Tibial nerve (tissue), 4 donors: ENCODE data around the gene PRKG1. TPM values are rescaled to one million over a fixed set of nuclear protein-coding genes. Genes with fewer than 3 reads are reported as not detected.
"Not testable (repeated sequence)": the region's sequence is repeated elsewhere in the genome, so short reads cannot be mapped to it uniquely, and the experiment has no call there.

Experiments
- DNase-seq, 2 donors: peaks; one replicate each; pipeline ENCODE4 v3.0.0-alpha.2; 2019; ENCODE audit warnings: low spot score in 2 of 2
- H3K27ac ChIP-seq, 4 donors: fragments of 200-600 bp; sonication (generic) in 3 of 4; one replicate each; pipeline ENCODE4 v1.5.1; 2017 to 2019; ENCODE audit warnings: mild to moderate bottlenecking in 1 of 4
- H3K27me3 ChIP-seq, 2 donors: fragments of 200-600 bp; sonication (generic) in 1 of 2; one replicate each; pipeline versions ENCODE4 v1.5.1 to v1.6.0; 2017 to 2019
- H3K36me3 ChIP-seq, 3 donors: fragments of 200-600 bp; sonication (generic); one replicate each; pipeline ENCODE4 v1.5.1; 2018 to 2019
- H3K4me1 ChIP-seq, 4 donors: fragments of 200-600 bp; sonication (generic) in 3 of 4; one replicate each; pipeline ENCODE4 v1.5.1; 2017 to 2019
- H3K4me3 ChIP-seq, 4 donors: fragments of 200-600 bp; sonication (generic) in 3 of 4; one replicate each; pipeline ENCODE4 v1.5.1; 2017 to 2019; ENCODE audit warnings: mild to moderate bottlenecking in 1 of 4, moderate library complexity in 1 of 4
- H3K9me3 ChIP-seq, 4 donors: fragments of 200-600 bp; sonication (generic) in 3 of 4; one replicate each; pipeline ENCODE4 v1.5.1; 2017 to 2019
- CTCF ChIP-seq, 5 experiments: fragments of 200-600 bp in 3 of 5; fragments of 450-650 bp in 2 of 5; sonication (generic) in 3 of 5; IDR thresholded peaks; one replicate each; pipeline ENCODE4 v1.5.1; 2016 to 2019; ENCODE audit warnings: antibody characterized with exemption in 5 of 5, mild to moderate bottlenecking in 3 of 5, moderate library complexity in 2 of 5
- EP300 ChIP-seq, 2 donors: sonication (generic); formaldehyde crosslinking; IDR thresholded peaks; one replicate each; pipeline ENCODE4 v1.6.1; 2017; ENCODE audit warnings: antibody characterized with exemption in 2 of 2, mild to moderate bottlenecking in 1 of 2
- POLR2A ChIP-seq, 2 donors: fragments of 450-650 bp; IDR thresholded peaks; one replicate each; pipeline ENCODE4 v1.6.1; 2017; ENCODE audit warnings: antibody characterized with exemption in 2 of 2, mild to moderate bottlenecking in 2 of 2, moderate library complexity in 2 of 2
- WGBS, 2 donors: methylation state at CpG; one replicate each; pipeline ENCODE4 v1.1.5; 2018; 5-methylcytosine and 5-hydroxymethylcytosine counted together
- total RNA-seq, 4 donors: library from RNA; depleted of rRNA; stranded (reverse); fragments of >200 nt; gene quantifications; one replicate each; pipeline ENCODE4 v1.1.0, GENCODE V29; 2016

Gene PRKG1
- total RNA-seq, 4 donors from 2014 or later = 8.7 to 35.0 (median 14.8) TPM

- H3K36me3 ChIP-seq = no peaks in the 10 kb centered on the region
- no peak overlapping the region for H3K27ac ChIP-seq
- H3K4me1 ChIP-seq = no peaks in the 10 kb centered on the region
- H3K9me3 ChIP-seq = no peaks in the 10 kb centered on the region
- no peak for DNase-seq
- WGBS, 2 donors = 33 to 50% methylated on average over 1 of the region's 1 CpG
- H3K27me3 ChIP-seq = no peaks in the 10 kb centered on the region
- no peak for TF ChIP-seq EP300 (IDR thresholded peaks at IDR 0.05)
- TF ChIP-seq POLR2A (IDR thresholded peaks at IDR 0.05) = no peak
- TF ChIP-seq CTCF (IDR thresholded peaks at IDR 0.05) = no peak
- H3K4me3 ChIP-seq = no peak overlapping the region
Observed at GRCh38 chr10:51162002-51162401, 87.7 kb downstream of the PRKG1 start.

DNA sequence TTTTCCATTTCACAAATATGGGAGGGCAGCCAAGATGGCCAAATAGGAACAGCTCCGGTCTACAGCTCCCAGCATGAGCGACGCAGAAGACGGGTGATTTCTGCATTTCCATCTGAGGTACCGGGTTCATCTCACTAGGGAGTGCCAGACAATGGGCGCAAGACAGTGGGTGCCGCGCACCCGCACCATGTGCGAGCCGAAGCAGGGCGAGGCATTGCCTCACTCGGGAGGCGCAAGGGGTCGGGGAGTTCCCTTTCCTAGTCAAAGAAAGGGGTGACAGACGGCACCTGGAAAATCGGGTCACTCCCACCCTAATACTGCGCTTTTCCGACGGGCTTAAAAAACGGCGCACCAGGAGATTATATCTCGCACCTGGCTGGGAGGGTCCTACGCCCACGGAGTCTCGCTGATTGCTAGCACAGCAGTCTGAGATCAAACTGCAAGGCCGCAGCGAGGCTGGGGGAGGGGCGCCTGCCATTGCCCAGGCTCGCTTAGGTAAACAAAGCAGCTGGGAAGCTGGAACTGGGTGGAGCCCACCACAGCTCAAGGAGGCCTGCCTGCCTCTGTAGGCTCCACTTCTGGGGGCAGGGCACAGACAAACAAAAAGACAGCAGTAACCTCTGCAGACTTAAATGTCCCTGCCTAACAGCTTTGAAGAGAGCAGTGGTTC lies 89.2 kb downstream of the PRKG1 start:
- 91 to 95% methylated on average over 29 to 30 of the region's 30 CpGs for WGBS, 2 donors
- not testable (repeated sequence) for H3K27ac ChIP-seq, H3K4me3 ChIP-seq, H3K36me3 ChIP-seq, DNase-seq, H3K27me3 ChIP-seq, H3K9me3 ChIP-seq, H3K4me1 ChIP-seq

GRCh38 chr10:51168086-51168815 lies 94.0 kb downstream of the PRKG1 start:
- H3K36me3 ChIP-seq = no peaks in the 10 kb centered on the region
- H3K27me3 ChIP-seq = no peaks in the 10 kb centered on the region
- no peak overlapping the region for H3K4me3 ChIP-seq
- no peaks in the 10 kb centered on the region for H3K4me1 ChIP-seq
- TF ChIP-seq POLR2A (IDR thresholded peaks at IDR 0.05) (no peak), EP300 (IDR thresholded peaks at IDR 0.05) (no peak), CTCF (IDR thresholded peaks at IDR 0.05) (no peak)
- no peaks in the 10 kb centered on the region for H3K9me3 ChIP-seq
- DNase-seq = no peak
- H3K27ac ChIP-seq = no peak overlapping the region
- WGBS, 2 donors = 50 to 55% methylated on average over 2 of the region's 2 CpGs

DNA sequence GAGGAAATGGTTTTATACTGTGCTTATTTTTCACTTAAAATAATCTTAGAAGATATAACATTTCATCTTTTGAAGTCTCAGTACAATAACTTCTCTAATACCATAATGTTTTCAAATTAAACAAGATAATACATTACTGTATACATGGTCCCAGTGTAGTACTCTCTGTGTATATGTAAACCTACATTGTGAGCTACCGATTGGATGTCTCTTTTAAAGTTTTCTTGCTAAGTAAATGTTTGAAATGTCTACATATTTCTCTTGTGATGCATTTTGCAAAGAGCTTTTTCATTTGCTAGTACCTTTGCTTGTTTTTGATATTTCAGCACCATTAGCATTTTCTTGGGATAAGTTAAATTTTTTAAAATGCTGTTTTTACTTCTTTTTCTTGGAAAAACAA lies 94.8 kb downstream of the PRKG1 start:
- Histone ChIP-seq H3K27me3 (no peaks in the 10 kb centered on the region), H3K27ac (no peak overlapping the region), H3K36me3 (no peaks in the 10 kb centered on the region), H3K4me3 (no peak overlapping the region), H3K9me3 (no peaks in the 10 kb centered on the region), H3K4me1 (no peaks in the 10 kb centered on the region)
- 28 to 50% methylated on average over 1 of the region's 1 CpG for WGBS, 2 donors
- TF ChIP-seq POLR2A (IDR thresholded peaks at IDR 0.05) = no peak
- DNase-seq = no peak

- H3K4me3 ChIP-seq = no peak overlapping the region
- no peak overlapping the region for H3K27ac ChIP-seq
- no peaks in the 10 kb centered on the region for H3K4me1 ChIP-seq
- H3K27me3 ChIP-seq = no peaks in the 10 kb centered on the region
- no peaks in the 10 kb centered on the region for H3K36me3 ChIP-seq
- WGBS, 2 donors = 68 to 87% methylated on average over 2 of the region's 2 CpGs
- no peak for DNase-seq
- no peaks in the 10 kb centered on the region for H3K9me3 ChIP-seq
- TF ChIP-seq CTCF (IDR thresholded peaks at IDR 0.05) = no peak
Observed at GRCh38 chr10:51170518-51171245, 96.4 kb downstream of the PRKG1 start.

DNA sequence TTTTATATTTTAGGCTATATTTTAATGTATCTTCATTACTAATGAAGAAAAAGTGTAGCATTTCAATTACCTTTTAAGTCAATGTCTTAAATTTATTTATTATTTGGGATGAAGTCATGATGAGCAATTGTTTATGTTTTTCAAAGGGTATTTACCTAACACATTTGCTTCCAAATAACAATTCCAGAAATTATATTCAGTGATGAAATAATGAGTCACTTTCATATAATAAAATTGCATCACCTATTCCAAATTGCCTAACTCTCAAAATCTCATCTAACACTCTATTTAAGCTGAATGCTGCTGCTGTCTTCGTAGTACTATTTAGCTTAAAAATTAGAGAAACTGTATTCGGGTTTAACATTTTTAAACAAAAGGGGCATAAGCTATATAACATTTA lies 97.7 kb downstream of the PRKG1 start:
- Histone ChIP-seq H3K4me3 (no peak overlapping the region), H3K9me3 (no peaks in the 10 kb centered on the region), H3K27ac (no peak overlapping the region), H3K4me1 (no peaks in the 10 kb centered on the region), H3K36me3 (no peaks in the 10 kb centered on the region), H3K27me3 (no peaks in the 10 kb centered on the region)
- 94 to 95% methylated on average over 2 of the region's 2 CpGs for WGBS, 2 donors
- DNase-seq = no peak
- no peak for TF ChIP-seq EP300 (IDR thresholded peaks at IDR 0.05)
- TF ChIP-seq POLR2A (IDR thresholded peaks at IDR 0.05) = no peak
- no peak for TF ChIP-seq CTCF (IDR thresholded peaks at IDR 0.05)
